ENCODE results near the gene SCAI.

DNA sequence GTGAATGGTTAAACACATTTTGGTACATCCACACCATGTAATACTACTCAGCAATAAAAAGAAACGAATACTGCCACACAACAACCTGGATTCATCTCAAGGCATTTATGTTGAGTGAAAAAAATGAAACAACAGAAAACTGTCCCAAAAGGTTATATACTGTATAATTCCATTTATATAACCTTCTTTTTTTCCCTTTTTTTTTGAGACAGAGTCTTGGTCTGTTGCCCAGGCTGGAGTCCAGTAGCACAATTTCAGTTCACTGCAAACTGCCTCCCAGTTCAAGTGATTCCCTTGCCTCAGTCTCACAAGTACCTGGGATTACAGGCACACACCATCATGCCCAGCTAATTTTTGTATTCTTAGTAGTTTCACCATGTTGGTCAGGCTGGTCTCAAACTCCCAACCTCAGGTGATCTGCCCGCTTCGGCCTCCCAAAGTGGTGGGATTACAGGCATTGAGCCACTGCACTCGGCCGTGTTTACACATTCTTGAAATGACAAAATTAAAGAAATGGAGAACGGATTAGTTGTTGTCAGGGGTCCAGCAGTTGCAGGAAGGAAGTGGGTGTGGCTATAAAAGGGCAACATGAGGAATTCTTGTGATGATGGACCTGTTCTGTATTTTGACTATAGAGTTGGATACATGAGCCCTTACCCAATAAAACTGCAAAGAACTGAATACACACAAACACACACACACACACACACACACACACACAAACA is 28.9 kb upstream of the SCAI start:
- TF ChIP-seq PATZ1 (CRISPR knock-in tag; IDR thresholded peaks at IDR 0.05; ENCODE audit: borderline replicate concordance) (no peak), CSRNP3 (CRISPR knock-in tag; IDR thresholded peaks at IDR 0.05) (no peak), BACH2 (CRISPR knock-in tag; IDR thresholded peaks at IDR 0.05; ENCODE audit: borderline replicate concordance) (no peak), ARNTL (CRISPR knock-in tag; IDR thresholded peaks at IDR 0.05; ENCODE audit: borderline replicate concordance, low read depth) (no peak), CREB5 (CRISPR knock-in tag; IDR thresholded peaks at IDR 0.05; ENCODE audit: low read depth) (no peak), ZFP30 (CRISPR knock-in tag; IDR thresholded peaks at IDR 0.05) (no peak)
- TF ChIP-seq, protein P1, sequence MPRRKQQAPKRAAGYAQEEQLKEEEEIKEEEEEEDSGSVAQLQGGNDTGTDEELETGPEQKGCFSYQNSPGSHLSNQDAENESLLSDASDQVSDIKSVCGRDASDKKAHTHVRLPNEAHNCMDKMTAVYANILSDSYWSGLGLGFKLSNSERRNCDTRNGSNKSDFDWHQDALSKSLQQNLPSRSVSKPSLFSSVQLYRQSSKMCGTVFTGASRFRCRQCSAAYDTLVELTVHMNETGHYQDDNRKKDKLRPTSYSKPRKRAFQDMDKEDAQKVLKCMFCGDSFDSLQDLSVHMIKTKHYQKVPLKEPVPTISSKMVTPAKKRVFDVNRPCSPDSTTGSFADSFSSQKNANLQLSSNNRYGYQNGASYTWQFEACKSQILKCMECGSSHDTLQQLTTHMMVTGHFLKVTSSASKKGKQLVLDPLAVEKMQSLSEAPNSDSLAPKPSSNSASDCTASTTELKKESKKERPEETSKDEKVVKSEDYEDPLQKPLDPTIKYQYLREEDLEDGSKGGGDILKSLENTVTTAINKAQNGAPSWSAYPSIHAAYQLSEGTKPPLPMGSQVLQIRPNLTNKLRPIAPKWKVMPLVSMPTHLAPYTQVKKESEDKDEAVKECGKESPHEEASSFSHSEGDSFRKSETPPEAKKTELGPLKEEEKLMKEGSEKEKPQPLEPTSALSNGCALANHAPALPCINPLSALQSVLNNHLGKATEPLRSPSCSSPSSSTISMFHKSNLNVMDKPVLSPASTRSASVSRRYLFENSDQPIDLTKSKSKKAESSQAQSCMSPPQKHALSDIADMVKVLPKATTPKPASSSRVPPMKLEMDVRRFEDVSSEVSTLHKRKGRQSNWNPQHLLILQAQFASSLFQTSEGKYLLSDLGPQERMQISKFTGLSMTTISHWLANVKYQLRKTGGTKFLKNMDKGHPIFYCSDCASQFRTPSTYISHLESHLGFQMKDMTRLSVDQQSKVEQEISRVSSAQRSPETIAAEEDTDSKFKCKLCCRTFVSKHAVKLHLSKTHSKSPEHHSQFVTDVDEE (CRISPR knock-in tag; IDR thresholded peaks at IDR 0.05), result no peak

Measured in SK-N-SH treated with all-trans-retinoic acid at 6 μM for 48 hours (cell line).